T-helper 2 cell treated with Interferon-gamma antibody and Interleukin-4, amounts not matched to agents 5 μg/mL and 100 μg/mL, for 36 hours (primary cell): ENCODE results near the gene CRCP.

ENCODE experiments used
- DNase-seq: peaks from one replicate; pipeline ENCODE4 v3.0.0; 2021; ENCODE audit warnings: low spot score
- H3K27ac Mint-ChIP-seq: one replicate; pipeline ENCODE4 v1.8.0; 2021; ENCODE audit warnings: mild to moderate bottlenecking, mixed read lengths
- H3K27me3 Mint-ChIP-seq: one replicate; pipeline ENCODE4 v1.8.0; 2021; ENCODE audit warnings: low read depth, mixed read lengths
- H3K36me3 Mint-ChIP-seq: one replicate; pipeline ENCODE4 v1.8.0; 2021; ENCODE audit warnings: low read depth, mixed read lengths
- H3K4me1 Mint-ChIP-seq: one replicate; pipeline ENCODE4 v1.8.0; 2021; ENCODE audit warnings: low read depth, mixed read lengths
- H3K4me3 Mint-ChIP-seq: one replicate; pipeline ENCODE4 v1.8.0; 2022; ENCODE audit warnings: mild to moderate bottlenecking, moderate library complexity, mixed read lengths
- H3K9me3 Mint-ChIP-seq: one replicate; pipeline ENCODE4 v1.8.0; 2021; ENCODE audit warnings: mixed read lengths

The CRCP gene

GRCh38 chr7:66181329-66181728 is 66.7 kb downstream of the CRCP start:
- H3K9me3 Mint-ChIP-seq = no peaks in the 10 kb centered on the region
- no peaks in the 10 kb centered on the region for H3K36me3 Mint-ChIP-seq
- DNase-seq = no peak
- no peak overlapping the region for H3K4me3 Mint-ChIP-seq
- no peak overlapping the region for H3K27ac Mint-ChIP-seq
- no peaks in the 10 kb centered on the region for H3K4me1 Mint-ChIP-seq
- H3K27me3 Mint-ChIP-seq = no peaks in the 10 kb centered on the region

GRCh38 chr7:66181845-66182244 is 67.2 kb downstream of the CRCP start:
- Mint-ChIP-seq H3K27ac (no peak overlapping the region), H3K4me3 (no peak overlapping the region), H3K9me3 (no peaks in the 10 kb centered on the region), H3K36me3 (no peaks in the 10 kb centered on the region), H3K27me3 (no peaks in the 10 kb centered on the region), H3K4me1 (no peaks in the 10 kb centered on the region)
- DNase-seq = no peak

DNA sequence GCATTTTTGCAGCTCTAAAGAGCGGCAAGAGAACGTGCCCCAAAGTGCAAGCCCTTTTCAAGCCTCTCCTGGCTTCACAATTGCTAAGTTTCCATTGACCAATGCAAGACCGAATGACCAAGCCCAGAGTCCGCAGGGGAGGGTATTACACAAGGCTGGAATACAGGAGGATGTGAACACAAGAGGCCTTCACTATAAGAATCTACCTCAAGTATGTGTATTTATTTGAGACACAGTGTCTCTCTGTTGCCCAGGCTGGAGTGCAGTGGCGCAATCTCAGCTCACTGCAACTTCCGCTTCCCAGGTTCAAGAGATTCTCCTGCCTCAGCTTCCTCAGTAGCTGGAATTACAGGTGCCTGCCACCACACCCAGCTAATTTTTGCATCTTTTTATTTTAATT is 68.3 kb downstream of the CRCP start:
- no peak for DNase-seq
- H3K27ac Mint-ChIP-seq = no peak overlapping the region
- no peak overlapping the region for H3K4me3 Mint-ChIP-seq
- no peaks in the 10 kb centered on the region for H3K9me3 Mint-ChIP-seq
- H3K27me3 Mint-ChIP-seq = no peaks in the 10 kb centered on the region
- H3K4me1 Mint-ChIP-seq = no peaks in the 10 kb centered on the region
- no peaks in the 10 kb centered on the region for H3K36me3 Mint-ChIP-seq

DNA sequence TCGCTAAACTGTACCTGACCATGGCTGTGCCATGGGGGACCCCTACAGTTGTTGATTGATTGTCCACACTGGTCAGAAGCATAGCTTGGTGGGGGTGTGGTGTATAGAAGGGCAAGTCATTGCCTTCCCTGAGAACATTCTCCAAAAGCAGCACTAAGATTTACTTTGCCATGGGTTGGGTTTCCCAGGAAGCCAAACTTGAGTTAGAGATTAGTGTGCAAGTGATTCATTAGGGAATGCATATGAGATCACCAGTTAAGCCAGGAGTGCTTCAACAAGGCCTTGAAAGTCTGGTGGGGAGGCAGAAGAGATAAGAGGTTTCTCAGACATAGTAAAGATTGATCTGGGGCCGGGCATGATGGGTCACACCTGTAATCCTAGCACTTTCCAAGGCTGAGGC is 69.1 kb downstream of the CRCP start:
- Mint-ChIP-seq H3K4me3 (no peak overlapping the region), H3K36me3 (no peaks in the 10 kb centered on the region), H3K27me3 (no peaks in the 10 kb centered on the region), H3K27ac (no peak overlapping the region), H3K4me1 (no peaks in the 10 kb centered on the region), H3K9me3 (no peaks in the 10 kb centered on the region)
- DNase-seq = no peak

DNA sequence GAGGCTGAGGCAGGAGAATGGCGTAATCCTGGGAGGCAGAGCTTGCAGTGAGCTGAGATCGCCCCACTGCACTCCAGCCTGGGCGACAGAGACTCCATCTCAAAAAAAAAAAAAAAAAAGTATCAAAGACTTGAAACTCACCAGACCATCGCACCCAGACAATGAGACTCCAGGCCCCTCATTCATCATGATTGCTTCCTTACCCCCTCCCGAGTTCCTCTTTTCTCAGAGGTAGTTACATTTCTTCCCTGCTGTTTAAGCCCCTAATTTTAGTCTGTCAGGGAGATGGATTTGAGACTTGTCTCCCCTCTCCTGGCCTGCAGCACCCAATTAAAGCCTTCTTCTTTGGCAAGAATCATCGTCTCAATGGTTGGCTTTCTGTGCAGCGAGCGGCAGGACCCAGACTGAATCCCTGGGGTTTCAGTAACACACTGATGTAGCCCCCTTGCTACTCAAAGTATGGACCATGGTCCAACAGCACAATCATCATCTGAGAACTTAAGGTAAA is 71.1 kb downstream of the CRCP start:
- Mint-ChIP-seq H3K4me1 (no peaks in the 10 kb centered on the region), H3K27ac (no peak overlapping the region), H3K36me3 (no peaks in the 10 kb centered on the region), H3K9me3 (no peaks in the 10 kb centered on the region), H3K4me3 (no peak overlapping the region), H3K27me3 (no peaks in the 10 kb centered on the region)
- no peak for DNase-seq

GRCh38 chr7:66186991-66187390 is 72.3 kb downstream of the CRCP start:
- Mint-ChIP-seq H3K27me3 (no peaks in the 10 kb centered on the region), H3K9me3 (no peaks in the 10 kb centered on the region), H3K4me1 (no peaks in the 10 kb centered on the region), H3K4me3 (no peak overlapping the region), H3K27ac (no peak overlapping the region), H3K36me3 (no peaks in the 10 kb centered on the region)
- DNase-seq = no peak

GRCh38 chr7:66187905-66188304 is 73.3 kb downstream of the CRCP start:
- Mint-ChIP-seq H3K36me3 (no peaks in the 10 kb centered on the region), H3K4me1 (no peaks in the 10 kb centered on the region), H3K27me3 (no peaks in the 10 kb centered on the region), H3K4me3 (no peak overlapping the region), H3K9me3 (no peaks in the 10 kb centered on the region), H3K27ac (no peak overlapping the region)
- DNase-seq = no peak

GRCh38 chr7:66188645-66189044 is 74.0 kb downstream of the CRCP start:
- H3K27ac Mint-ChIP-seq = no peak overlapping the region
- no peaks in the 10 kb centered on the region for H3K9me3 Mint-ChIP-seq
- no peaks in the 10 kb centered on the region for H3K36me3 Mint-ChIP-seq
- DNase-seq = no peak
- no peak overlapping the region for H3K4me3 Mint-ChIP-seq
- no peaks in the 10 kb centered on the region for H3K27me3 Mint-ChIP-seq
- no peaks in the 10 kb centered on the region for H3K4me1 Mint-ChIP-seq

- H3K4me1 Mint-ChIP-seq = no peaks in the 10 kb centered on the region
- peaks cover 2% of the 10 kb centered on the region for H3K27me3 Mint-ChIP-seq
- H3K36me3 Mint-ChIP-seq = no peaks in the 10 kb centered on the region
- H3K27ac Mint-ChIP-seq = no peak overlapping the region
- H3K9me3 Mint-ChIP-seq = no peaks in the 10 kb centered on the region
- no peak for DNase-seq
- no peak overlapping the region for H3K4me3 Mint-ChIP-seq
Measured at GRCh38 chr7:66189695-66190503, 75.3 kb downstream of the CRCP start.

DNA sequence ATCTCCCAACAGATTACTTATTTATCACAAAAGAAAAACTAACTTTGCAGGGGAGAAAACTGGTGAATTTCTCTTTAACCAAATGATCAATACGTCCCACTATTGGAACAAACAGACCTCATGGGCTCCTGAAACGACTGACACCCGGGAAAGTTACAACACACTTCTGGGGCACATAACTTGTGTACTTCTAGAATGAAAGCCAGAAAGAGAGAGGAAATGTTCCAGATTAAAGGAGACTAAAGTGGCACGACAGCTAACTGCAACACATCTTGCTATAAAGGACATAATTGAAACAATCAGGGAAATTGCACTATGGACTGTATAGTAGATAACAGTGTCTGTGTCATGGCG is 75.8 kb downstream of the CRCP start:
- no peaks in the 10 kb centered on the region for H3K9me3 Mint-ChIP-seq
- H3K27me3 Mint-ChIP-seq = peaks cover 2% of the 10 kb centered on the region
- no peaks in the 10 kb centered on the region for H3K4me1 Mint-ChIP-seq
- DNase-seq = no peak
- no peak overlapping the region for H3K27ac Mint-ChIP-seq
- no peak overlapping the region for H3K4me3 Mint-ChIP-seq
- H3K36me3 Mint-ChIP-seq = no peaks in the 10 kb centered on the region

- Mint-ChIP-seq H3K4me1 (no peaks in the 10 kb centered on the region), H3K27me3 (peaks cover 2% of the 10 kb centered on the region), H3K9me3 (no peaks in the 10 kb centered on the region), H3K36me3 (no peaks in the 10 kb centered on the region), H3K27ac (no peak overlapping the region), H3K4me3 (no peak overlapping the region)
- no peak for DNase-seq
Measured at GRCh38 chr7:66193146-66193725, 78.6 kb downstream of the CRCP start.

GRCh38 chr7:66198469-66198868 is 83.8 kb downstream of the CRCP start:
- no peak overlapping the region for H3K27ac Mint-ChIP-seq
- H3K27me3 Mint-ChIP-seq = peaks cover 9% of the 10 kb centered on the region
- H3K36me3 Mint-ChIP-seq = no peaks in the 10 kb centered on the region

DNA sequence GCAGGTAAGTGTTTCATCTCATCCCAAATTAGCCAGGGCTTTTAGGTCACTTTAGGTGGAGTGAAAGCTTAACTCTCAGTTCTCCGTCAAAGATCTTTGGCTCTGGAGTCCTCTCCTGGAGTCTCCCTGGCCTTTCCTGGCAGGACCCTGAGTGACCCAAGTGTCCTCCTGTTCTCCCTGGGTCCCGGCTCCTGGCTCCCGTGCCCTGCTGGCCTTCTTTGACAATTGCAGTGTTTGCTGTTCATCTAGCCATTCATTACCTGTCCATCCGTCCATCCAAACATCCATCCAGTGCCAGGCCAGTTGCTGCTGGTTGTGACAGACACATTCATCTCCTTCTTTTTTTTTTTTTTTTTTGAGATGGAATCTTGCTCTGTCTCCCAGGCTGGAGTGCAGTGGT is 84.3 kb downstream of the CRCP start:
- H3K36me3 Mint-ChIP-seq = no peaks in the 10 kb centered on the region
- H3K4me1 Mint-ChIP-seq = peaks cover 7% of the 10 kb centered on the region
- H3K27ac Mint-ChIP-seq = no peak overlapping the region
- H3K4me3 Mint-ChIP-seq = no peak overlapping the region
- H3K9me3 Mint-ChIP-seq = no peaks in the 10 kb centered on the region
- H3K27me3 Mint-ChIP-seq = peaks cover 9% of the 10 kb centered on the region
- no peak for DNase-seq

More at GRCh38 chr7:66198469-66198868, 83.8 kb downstream of the CRCP start:
- DNase-seq = no peak
- Mint-ChIP-seq H3K4me3 (no peak overlapping the region), H3K4me1 (peaks cover 7% of the 10 kb centered on the region), H3K9me3 (no peaks in the 10 kb centered on the region)

- DNase-seq = no peak
- Mint-ChIP-seq H3K4me1 (peaks cover 22% of the 10 kb centered on the region), H3K27me3 (peaks cover 27% of the 10 kb centered on the region), H3K9me3 (no peaks in the 10 kb centered on the region), H3K36me3 (no peaks in the 10 kb centered on the region), H3K27ac (no peak overlapping the region), H3K4me3 (no peak overlapping the region)
Measured at GRCh38 chr7:66202441-66202840, 87.8 kb downstream of the CRCP start.
